PC-3 (cell line): ENCODE results near the gene HIBCH.

Source experiments
- CTCF ChIP-seq: fragments of 300-600 bp; sonication (generic); conservative IDR thresholded peaks from 2 replicates; pipeline ENCODE4 v1.5.1; 2017; ENCODE audit warnings: antibody characterized with exemption, low read depth, mild to moderate bottlenecking, low read length
- EZH2 ChIP-seq: fragments of 300-600 bp; sonication (generic); IDR thresholded peaks from one replicate; pipeline ENCODE4 v1.6.1; 2017; ENCODE audit warnings: antibody characterized with exemption, mild to moderate bottlenecking, low read length; ENCODE audit not compliant: unreplicated experiment
- EZH2phosphoT487 ChIP-seq: fragments of 300-600 bp; sonication (generic); IDR thresholded peaks from 2 replicates; pipeline ENCODE4 v1.6.1; 2018; ENCODE audit warnings: mild to moderate bottlenecking, antibody characterized with exemption, low read length, borderline replicate concordance

GRCh38 chr2:190343536-190344275 lies 24.1 kb upstream of the HIBCH start, which contains the start of gene INPP1:
- TF ChIP-seq EZH2, result no peak
- no peak for TF ChIP-seq CTCF
- TF ChIP-seq EZH2phosphoT487, result peak; percentile 47; the same call in 1 of the 2 replicates
